GM18868 (cell line): Measurements from ENCODE around the gene RFX2.
"Not testable (repeated sequence)": the region's sequence is repeated elsewhere in the genome, so short reads cannot be mapped to it uniquely, and the experiment has no call there.

Source experiments
- ATAC-seq: cut with Tn5 transposase; IDR thresholded peaks from one replicate; pipeline ENCODE4 v1.9.1; 2021; ENCODE audit warnings: mild to moderate bottlenecking, moderate library complexity; ENCODE audit not compliant: unreplicated experiment

RFX2 gene

DNA sequence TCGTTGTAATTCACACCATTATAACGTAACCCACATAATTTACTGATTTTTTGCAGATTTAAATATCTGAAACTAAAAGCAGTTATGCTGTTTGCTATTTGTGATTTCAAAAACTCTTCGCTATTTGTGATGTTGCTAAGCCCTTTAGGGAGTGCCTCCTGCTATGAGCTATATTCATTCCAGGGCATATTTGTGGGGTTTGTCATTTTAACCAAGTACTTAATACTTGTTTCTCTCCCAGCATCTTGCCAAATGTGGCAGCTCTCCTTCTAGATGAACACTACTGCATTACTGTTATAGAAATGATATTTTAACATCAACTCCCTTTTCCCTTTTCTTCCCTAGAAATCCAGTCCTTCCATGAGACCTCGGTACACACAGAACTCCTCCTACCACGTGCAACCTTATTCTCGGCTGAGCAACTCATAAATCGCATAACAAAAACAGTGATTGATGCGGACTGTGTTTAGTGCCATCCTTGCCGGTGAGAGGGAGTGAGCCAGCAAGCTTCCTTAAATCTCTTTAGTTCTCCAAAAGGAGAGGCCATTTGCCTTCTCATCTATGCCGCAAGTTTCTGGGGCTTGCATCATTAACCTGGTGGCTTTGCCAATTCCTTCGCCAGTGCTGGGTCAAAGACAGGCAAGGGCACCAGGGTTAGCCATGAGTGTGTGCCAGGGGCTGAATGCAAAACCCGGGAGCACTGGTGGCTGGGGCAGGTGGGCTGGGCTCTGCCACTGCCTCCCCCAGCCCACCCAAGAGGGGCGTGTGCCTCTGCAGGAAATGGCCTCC is 33.4 kb downstream of the RFX2 start:
- ATAC-seq = no peak

DNA sequence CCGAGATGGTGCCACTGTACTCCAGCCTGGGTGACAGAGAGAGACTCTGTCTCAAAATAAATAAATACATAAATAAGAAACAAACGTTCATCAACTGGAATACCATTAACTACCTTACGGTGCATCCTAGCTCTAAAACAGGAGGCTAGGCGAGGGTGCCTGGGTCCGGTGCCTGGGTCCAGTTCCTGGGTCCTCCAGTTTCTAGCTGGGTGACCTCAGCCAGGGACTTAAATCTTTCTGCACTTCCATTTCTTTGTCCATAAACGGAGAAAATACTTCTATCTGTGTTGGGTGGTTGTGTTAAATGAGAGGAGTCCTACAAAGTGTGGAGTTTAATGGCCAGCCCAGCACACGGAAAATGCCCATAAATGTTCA is 34.0 kb downstream of the RFX2 start:
- no peak for ATAC-seq

DNA sequence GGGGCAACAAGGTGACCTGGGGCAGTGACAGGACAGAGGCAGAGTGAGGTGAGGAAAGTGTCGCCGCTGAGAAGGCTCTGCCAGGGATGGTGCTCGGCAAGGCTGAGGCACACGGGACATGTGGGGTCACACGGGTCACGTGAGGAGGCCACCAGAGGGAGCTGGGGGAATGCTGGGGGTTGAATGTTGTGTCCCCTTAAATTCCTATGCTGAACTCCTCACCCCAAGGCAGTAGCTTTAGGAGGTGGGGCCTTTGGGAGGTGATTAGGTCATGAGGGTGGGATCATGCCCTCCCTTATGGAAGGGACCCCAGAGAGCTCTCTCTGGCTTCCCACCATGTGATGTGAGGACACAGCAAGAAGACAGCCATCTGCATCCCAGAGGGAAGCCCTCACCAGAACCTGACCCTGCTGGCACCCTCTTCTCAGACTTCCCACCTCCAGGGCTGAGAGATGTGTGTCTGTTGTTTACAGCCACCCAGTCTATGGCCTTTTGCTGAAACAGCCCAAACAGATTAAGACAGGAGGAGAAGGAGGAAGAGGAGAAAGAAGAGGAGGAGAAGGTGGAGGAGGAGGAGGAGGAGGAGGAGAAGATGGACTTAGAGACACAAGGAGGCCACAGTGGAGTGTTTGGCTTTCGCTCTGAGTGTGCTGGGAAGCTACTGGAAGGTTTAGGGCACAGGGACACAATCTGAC is 35.4 kb downstream of the RFX2 start:
- no peak for ATAC-seq

DNA sequence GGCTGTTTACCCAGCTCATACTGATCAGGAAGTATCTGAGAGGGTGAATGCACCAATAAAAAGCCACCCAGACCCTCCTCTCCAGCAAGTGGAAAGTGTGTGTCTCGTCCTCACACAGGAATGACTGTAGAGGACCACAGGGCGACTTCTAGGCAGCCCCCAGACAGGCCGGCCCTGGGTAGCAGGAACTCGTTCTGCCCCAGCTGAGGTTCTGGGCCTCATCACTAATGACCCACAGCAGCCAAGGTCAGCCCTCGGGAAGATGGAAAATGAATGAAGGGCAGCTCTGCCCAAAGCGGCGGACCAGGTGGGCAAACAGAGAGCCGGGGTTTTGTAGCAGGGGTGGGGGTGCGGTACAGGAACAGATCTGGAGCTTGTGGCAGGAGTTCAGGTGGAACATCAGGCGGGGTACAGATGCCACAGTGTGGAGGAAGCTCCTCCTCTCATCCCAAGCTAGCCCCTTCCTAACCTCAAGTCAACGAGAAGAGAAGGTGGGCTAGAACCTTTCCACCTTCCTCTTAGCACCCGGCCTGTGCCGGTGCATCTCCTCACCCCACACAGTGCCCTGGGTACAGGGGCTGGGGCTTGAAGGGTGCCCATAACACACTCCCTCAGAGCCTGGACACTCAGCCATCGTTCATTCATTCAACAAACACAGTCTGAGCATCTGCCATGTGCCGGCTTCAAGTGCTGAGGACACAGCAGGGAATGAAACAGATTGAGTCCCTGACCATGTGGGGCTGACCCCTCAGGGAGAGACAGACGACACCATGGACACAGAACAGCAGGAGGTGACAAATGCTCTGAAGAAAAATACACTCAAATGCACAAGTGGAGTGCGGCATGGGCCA is 36.2 kb downstream of the RFX2 start:
- ATAC-seq = no peak

DNA sequence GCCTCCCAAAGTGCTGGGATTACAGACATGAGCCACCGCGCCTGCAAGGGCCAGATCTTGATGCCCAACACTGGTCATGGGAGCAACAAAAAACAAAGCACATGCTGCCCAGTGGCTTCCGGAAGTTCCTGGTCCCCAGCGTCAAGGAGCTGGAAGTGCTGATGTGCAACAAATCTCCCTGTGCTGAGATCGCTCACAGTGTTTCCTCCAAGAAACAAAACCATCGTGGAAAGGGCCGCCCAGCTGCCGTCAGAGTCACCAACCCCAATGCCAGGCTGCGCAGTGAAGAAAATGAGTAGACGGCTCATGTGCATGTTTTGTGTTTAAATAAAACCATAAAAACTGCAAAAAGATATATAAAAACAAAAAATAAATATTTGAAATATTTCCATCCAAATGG is 37.1 kb downstream of the RFX2 start:
- not testable (repeated sequence) for ATAC-seq

DNA sequence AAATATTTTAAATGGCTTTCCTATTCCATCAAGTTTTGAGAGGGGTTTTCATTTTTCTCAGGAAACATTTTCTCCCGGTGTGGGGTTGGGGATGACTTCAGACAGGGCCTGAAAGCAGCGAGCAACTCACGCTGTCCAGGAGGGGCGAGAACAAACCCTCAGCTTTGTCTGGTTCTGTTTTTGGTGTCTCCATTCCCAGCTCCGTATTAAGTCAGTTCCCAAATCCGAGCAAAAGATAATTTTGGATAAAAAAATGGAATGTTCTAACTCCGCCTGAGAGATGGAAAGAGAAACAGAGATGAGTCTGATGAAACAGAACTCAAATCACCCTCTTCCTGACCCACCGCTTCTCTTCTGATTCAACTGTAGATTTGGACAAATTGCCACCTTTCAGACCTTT is 38.4 kb downstream of the RFX2 start:
- no peak for ATAC-seq

DNA sequence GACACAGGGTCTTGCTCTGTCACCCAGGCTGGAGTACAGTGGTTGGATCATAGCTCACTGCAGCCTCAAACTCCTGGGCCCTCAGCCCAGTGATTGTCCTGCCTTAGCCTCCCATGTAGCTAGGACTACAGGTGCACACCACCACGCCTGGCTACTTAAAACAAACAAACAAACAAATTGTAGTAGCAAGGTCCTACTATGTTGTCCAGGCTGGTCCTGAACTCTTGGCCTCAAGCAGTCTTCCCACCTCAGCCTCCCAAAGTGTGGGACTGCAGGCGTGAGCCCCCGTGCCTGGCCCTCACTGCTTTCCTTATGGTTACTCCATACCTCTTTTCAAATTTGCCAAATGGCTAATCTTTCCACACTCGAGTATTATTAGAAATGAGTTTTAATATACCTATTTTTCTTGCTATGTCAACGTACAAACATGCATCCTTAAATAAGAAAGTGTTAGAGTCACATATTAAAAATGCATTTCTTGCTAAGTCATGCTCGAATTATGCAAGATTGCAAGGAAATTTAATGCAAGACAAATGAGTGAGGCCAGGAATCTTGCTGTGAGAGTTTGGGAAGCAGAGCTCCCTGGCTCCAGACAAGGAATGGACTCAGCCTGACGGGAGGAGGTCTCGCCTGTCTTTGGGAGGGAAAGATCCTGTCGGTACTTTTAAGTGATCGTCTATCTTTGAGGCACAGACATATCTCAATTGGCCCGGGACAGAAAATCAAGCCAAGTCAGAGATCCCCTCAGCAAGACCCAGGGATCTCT is 39.4 kb downstream of the RFX2 start:
- no peak for ATAC-seq

DNA sequence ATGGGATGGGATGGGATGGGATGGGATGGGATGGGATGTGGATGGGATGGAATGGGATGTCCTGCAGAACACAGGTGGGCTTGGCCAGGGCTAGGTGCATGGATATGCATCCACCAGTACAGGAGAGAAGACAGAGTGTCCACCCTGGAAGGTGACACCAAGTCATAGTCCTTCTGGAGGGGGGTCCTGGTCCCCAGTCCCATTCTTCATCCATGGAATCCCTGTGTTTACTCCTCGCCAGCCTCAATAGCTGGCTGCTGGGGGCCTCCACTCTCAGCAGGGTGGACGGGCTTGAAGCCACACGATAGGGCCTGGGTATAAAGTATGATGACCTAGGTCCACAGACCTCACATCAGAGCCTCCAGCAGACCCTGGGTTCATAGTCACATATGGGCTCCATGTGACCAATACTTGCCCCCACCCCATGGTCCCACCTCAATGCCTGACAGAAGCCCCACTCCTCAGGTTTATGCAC is 40.1 kb downstream of the RFX2 start:
- ATAC-seq = no peak

DNA sequence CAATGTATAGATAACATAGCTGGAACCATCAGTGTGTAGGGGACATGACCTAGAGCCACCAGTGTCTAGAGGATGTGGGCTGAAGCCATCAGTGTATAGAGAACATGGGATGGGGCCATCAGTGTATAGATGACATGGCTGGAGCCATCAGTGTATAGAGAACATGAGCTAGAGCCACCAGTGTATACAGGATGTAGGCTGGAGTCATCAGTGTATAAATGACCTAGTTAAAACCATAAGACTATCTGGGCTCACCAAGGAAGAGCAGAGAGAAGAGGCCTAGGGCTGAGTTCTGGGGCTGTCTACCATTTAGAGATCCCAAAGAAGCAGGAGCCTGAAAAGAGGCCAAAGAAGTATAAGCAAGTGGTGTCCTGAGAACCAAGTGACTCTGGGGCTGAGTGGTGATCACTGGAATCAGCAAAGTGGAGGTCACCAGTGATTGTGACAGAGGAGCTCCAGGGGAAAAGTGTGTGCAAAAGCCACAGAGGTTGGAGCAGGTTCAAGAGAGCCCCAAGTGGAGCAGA is 41.0 kb downstream of the RFX2 start:
- no peak for ATAC-seq

DNA sequence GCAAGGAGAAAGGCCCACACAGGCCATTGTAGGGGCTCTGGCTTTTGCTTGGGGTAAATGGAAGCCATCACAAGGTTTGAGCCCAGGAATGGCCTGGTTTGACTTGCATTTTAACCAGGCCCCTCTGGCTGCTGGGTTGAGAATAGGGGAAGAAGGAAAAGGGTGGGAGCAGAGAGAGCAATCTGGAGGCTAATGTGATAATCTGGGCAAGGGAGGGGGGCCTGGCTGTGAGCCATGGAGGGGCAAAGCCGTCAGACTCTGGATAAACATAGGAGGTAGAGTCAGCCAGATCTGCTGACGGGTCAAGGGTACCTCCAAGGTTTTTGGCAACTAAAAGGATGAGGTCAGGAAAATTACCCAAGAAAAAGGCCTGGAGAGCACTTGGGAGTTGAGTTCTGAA is 41.6 kb downstream of the RFX2 start:
- no peak for ATAC-seq

DNA sequence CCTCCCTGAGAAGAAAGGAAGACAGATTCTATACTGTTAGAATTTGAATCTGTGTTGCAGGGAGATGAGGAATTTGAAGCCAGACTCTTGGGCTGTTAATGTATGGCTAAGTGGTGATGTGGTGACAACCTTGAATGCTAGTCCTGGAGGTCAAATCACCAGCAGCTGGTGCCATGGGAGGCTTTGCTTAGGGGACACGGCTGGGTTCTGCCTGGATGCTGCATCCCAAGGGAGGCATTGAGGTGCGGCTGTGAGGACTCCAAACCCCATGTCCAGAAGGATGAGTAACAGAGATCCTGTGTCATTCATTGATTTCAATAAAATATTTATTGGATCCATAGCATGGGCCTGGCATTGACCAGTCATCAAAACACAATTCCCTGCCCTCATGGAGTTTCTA is 42.3 kb downstream of the RFX2 start:
- no peak for ATAC-seq

DNA sequence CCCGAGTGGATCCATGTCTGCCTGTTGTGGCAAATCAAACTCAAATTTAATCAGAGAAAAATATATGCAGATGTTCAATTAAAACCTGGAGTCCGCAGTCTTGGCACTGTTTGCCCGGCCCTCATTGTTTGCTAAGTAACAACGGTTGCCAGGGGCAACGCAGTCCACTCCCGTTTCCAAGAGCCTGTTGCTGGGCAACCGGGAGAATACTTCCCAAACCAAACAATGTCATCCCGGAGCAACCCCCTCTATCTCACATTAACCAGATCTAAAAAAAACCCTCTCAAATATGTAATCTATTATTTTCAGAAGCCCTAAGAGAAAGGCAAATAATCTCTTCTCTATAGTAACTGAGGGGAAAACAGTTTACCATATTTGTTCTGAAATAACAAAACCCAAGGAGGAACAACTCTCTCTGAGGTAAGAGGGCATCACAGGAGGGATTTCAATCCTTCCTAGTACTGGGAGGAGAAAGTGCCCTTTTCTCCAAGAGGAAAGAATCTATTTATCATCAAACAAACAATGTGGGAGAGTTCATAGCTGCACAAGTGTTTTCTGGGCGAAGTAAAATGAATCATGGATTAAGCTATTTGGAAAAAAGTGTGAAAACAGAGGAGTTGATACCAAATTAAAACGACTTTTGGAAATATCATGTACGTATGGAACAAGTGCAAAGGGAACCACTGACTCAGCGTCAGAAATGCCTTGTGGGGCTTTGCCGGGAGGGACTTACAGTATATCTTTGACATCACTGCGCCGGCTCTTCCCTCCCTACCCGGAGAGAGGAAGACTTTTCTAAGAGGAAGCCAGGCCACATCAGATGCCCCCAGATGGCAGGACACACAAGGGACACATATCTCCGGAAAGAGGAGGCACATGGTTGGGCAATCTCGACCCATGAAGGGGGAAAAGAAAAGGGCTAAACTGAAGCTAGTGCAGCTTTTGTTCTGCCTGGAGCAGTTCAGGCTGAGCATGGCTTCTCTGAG is 43.3 kb downstream of the RFX2 start:
- no peak for ATAC-seq

DNA sequence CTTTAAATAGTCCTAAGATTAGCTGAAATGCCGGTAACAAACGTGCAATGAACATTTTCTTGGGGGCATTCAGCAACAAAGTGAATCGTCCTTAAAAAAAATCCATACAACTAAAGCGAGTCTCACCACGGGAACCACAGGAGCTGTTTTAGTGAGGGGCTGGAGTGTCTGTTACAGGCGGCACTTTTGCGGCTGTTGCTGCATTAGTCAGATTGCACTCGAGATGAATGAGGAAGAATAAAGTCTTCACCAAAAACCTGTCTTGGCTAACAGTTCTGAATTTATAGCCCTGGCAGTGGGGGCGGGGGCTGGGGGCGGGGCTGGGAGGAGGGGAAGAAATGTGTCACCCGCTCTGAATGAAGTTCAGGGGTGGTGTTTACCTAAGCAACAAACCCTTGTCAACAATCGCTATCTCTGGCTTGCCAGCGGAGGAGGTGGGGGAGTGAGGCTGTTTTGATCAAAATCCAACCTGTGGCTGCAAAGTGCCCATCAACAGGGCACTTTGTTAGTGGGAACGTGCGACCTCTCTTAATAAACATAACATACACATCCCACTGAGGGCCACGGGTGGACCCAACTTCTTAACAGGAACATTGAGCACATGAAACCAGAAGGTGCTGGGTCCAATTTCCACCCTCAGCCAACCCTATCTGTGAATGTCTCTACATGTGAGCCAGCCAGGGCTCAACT is 44.5 kb downstream of the RFX2 start:
- ATAC-seq = no peak

DNA sequence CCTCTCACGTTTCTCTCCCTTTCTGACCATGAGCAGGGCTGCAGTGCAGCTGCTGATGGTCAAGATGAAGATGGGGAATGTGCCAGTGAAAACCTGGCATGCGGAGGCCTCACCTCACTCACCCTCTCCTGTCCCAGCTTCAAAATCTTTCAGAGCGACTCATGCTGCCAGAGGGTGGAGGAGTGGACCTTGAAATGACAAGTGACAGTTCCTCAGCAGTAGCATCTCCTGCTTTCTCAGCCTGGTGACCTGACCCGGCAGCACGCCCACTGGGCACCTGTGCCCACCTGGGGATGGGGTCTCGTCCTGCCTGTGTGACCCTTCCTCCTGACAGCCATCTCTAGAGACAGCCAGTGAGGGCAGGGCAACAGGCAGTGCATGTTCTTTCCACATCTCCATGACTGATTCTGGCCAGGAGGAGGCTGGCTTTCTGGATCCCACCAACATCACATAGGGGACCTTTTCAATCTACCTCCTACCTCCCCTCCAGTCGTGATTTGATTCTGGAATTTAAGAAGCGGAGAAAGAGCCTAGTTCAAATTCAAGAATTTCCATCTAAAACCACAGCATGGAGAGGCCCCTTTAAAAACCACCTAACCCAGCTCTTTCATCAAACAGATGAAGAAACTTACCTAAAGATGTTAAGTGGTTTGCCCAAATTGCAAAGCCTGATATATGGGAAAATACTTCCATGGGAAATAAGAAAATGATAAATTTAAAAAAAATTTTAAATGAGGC is 45.8 kb downstream of the RFX2 start:
- no peak for ATAC-seq

DNA sequence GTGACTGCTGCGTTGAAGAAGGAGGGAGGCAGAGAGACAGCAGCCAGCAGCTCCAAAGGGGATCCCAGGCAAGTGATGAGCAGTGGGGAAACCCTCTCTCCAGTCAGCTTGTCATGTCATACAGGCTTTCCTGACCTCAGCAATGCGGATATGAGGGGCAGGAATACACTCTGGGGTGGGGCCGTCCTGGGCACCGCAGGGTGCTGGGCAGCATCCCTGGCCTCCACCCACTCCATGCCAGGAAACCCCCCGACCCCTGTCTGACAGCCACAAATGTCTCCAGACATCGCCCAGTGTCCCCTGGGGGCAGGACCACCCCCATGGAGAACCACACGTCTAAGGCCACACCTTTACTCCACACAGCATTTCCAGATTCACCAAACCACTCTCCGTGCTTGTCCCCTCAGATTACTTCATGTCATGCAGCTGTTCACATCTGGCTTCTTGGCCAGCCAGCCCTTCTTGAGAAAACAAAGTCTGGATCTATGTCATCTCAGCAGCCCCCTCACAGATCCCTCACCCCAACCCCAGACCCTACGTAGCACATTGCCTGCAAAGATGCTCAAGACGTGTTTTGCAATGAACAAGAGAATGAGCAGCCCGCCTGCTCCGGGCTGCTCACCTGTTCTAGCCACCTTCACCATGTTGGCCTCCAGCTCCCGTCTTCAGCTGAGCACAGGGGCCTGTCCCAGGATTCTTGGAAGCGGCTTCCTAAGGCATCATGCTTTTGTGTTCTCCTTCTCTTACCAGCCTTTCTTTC is 46.5 kb downstream of the RFX2 start:
- ATAC-seq = no peak

DNA sequence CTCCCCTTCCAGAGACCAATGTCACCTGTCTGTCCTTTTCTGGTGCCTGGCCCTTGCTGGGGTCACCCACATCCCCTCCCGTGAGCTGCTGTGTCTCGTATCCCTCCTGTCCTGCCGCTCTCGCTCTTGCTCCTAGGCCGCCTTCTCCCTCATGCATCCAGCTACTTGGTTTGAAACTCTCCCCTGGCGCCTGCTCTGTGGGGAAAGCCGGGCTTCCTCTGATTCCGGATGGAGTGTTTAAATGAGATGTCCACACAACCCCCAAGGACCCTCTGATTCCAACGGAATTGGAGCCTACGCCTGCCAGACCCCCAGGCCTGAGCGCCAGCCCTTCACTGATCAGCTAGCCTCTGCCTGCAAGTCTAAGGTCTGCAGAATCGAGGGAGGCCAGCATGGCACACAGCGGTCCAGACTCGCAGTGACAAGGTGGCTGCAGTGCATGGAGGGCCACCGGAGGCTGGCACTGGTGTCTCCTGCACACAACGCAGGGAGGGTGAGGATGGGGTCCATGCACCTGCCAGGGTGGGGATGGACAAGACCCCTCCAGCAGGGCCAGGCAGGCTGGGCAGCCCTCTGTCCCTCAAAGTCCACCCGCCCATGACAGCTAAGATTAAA is 47.2 kb downstream of the RFX2 start:
- ATAC-seq = no peak

DNA sequence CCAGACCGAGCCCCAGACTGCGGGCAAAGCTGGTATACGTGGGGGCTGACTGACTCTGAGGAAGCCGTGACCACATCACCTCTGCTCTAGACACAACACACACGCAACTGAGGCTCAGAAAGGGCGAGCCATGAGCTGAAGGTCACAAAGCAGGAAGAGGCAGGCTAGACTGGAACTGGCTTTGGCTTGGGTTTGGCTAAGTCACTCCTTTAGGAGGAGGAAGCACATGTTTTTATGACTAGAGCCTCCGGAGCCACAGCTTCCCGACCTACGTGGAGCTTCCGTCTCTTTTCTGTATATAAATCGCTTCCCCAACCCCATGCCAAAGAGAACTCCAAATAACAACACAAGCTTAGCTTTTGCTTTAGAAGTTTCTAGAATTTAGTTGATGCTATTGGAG is 48.0 kb downstream of the RFX2 start:
- ATAC-seq = no peak
